ENCODE data around the gene HADHA.

Gene HADHA

DNA sequence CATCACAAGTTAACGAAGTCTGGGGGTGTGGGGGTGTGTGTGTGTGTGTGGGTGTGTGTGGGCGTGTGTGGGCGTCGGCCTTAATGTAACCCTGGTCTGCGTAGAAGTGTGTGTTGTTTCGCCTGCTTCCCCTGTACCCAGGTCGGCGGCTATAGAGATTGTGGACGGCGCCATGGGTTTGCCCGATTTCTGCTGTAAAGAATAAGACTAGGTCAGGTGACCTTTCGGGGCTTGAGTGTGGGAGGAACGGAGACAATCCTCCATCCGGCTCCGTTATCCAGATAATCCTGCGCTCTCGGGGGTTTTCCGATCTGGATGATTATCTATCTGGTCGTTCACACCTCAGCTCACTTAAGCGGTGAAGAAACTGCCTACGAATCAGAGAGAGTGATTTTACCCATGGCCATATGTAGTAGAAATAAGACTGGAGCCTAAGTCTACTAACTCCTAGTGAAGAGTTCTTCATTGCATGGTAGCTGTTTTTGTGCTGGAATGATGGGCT lies 850 bp upstream of the HADHA start:
- DNase-seq (ENCODE audit: low read depth) = peak; percentile 43

DNA sequence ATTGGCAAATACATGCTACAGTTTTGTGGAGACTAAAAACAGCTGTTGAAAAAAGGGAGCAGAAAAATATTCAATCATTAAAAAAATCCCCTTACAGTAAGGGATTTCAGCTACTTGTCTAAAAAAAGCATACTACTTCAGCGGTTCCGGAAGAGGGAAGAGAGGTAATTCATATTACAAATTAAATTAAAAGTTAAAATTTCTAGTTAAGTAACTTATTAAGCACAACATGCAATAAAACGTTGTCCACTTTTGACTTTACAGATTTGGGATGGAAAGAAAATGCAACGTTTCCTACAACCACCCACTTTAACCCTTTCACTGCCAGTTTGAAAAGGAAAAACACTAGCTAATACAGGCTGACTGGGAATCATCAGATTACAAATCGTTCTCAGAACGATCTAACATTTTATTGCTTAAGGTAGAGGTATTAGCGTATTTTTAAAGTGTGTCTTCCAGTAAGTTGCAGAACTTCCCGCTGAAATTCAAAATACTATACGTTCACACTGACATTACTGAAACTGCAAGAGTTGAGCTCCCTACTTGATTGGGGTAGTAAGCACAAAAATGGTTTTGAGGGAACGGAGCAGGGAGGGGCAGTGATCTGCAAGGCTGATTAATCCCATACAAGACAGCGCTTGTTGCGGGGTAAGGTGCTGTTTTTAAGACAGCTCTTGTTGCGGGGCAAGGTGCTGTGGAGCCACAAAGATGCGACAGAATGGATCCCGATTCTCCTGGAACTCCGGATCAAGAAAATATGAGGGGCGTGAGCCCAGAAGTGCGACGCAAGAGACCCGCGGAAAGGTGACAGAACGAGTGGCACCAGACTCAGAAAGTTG lies 743 bp downstream of the HADHA start:
- no peak for DNase-seq (ENCODE audit: low read depth)

GRCh38 chr2:26241928-26242436 lies 2.5 kb downstream of the HADHA start:
- DNase-seq (ENCODE audit: low read depth) = no peak

DNA sequence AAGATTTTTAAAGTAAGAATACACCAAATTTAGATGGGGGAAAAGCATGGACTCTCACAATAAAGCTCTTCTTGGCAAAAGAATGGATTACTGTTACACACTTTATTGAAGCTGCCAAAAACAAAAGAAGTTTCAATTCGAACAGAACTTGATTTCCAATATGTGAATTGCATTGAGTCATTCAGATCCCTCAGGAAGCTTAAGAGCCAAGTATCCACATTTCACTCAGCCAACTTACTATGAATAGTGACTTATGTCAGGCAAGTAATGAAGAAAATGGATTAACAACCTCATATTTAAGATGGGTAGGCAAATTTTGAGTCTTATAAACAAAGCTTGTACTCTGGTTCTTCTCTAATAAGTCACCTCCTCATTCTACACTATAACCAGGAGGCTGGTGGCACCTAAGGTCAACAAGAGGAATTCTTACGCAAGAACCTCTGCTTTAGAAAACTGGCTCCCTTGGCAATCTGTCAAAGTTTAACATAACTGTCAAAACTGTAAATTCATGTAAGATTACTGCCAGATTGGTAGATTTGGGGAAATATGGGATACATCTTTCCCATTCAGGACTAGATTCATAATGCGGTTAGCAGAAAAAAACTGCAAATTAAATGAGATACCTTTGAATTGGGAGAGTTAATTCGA lies 6.0 kb downstream of the HADHA start:
- DNase-seq (ENCODE audit: low read depth) = no peak

DNA sequence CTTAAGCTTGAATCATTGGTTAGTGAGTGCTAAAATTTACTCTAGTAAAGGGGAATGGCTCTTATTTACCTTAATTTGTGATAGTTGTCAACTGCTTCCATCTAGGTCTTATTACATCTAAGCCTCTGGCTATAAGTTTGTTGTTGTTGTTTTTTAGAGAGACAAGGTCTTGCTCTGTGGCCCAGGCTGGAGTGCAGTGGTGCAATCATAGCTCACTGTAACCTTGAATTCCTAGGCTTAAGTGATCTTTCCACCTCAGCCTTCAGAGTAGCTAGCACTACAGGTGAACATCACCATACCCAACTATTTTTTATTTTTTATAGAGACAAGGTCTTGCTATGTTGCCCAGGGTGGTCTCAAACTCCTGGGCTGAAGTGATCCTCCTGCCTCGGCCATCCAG lies 6.6 kb downstream of the HADHA start:
- no peak for DNase-seq (ENCODE audit: low read depth)

- DNase-seq (ENCODE audit: low read depth) = no peak
These were observed 9.3 kb downstream of the HADHA start for GRCh38 chr2:26235089-26235488.

GRCh38 chr2:26230806-26231205 lies 13.6 kb downstream of the HADHA start:
- DNase-seq (ENCODE audit: low read depth) = no peak

- no peak for DNase-seq (ENCODE audit: low read depth)
These were observed 14.8 kb downstream of the HADHA start for GRCh38 chr2:26229595-26229994.

- DNase-seq (ENCODE audit: low read depth) = no peak
These were observed 20.3 kb downstream of the HADHA start for GRCh38 chr2:26224095-26224494.

DNA sequence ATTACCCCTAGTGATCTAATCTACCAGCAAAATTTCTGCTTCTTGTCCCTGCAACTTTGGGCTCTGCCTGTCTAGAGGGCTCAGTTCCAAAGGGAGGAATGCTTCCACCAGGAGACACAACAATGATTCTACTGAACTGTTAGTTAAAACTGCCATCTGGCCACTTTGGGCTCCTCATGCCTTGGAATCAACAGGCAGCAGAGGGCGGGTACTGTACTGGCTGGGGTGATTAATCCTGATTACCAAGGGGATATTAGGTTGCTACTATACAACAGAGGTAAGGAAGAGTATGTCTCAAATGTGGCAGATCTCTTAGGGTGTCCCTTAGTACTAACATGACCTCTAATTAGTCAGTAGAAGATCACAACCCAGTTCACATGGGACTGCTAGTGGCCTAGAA lies 21.4 kb downstream of the HADHA start:
- DNase-seq (ENCODE audit: low read depth) = no peak

- no peak for DNase-seq (ENCODE audit: low read depth)
These were observed 26.7 kb downstream of the HADHA start for GRCh38 chr2:26217720-26218119.

DNA sequence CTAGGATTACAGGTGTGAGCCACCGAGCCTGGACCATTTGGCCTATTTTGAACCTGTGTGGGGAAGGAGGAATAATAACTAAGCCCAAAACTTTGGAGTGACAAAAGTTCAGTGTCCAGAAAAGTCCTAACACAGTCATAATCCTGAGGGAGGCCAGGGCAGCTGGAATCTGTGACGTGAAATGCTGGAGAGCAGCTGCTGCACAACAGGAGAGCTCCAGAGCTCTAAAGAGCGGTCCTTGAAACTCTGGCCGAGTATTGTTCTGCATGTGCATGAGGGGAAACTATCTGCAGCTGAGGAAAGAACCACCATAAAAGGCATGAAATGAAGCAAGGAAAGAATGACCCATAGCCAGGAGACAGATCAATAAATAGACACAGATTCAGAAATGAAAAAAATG lies 27.8 kb downstream of the HADHA start:
- no peak for DNase-seq (ENCODE audit: low read depth)

DNA sequence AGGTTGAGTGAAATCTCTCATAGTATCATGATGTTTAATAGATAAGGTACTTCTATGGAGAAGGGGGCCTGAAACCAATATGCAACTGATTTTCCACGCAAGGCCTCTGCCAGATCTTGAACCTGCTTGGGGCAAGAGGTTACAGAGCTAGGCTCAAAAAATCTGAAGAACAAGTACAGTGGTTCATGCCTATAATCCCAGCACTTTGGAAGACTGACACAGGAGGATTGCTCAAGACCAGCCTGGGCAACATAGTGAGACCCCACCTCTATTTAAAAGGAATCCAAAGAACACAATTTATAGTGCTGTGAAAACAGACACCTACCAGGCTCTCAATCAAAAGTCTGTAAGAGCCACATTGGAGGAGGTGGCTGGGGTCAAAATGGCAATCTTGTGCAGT lies 28.6 kb downstream of the HADHA start:
- DNase-seq (ENCODE audit: low read depth) = no peak

DNA sequence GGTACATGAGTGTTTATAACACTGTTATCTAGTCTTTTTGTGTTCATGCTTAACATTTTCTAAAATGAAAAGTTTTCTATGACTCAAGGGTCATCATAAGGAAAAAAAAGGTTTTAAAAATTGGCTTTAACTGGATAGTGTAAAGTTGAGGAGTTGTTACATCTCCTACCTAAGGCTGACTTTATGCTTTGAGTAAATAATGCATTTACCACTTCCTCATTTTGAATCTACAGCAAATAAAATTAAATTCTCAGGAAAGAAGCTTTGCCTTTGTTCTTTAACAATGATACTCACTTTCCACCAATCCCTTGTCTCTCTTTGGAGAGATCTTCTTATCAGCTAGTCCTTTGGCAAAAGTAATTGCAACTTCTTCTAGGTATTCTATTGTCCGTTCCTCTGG lies 29.7 kb downstream of the HADHA start:
- no peak for DNase-seq (ENCODE audit: low read depth)

GRCh38 chr2:26212011-26212410 lies 32.4 kb downstream of the HADHA start:
- no peak for DNase-seq (ENCODE audit: low read depth)

DNA sequence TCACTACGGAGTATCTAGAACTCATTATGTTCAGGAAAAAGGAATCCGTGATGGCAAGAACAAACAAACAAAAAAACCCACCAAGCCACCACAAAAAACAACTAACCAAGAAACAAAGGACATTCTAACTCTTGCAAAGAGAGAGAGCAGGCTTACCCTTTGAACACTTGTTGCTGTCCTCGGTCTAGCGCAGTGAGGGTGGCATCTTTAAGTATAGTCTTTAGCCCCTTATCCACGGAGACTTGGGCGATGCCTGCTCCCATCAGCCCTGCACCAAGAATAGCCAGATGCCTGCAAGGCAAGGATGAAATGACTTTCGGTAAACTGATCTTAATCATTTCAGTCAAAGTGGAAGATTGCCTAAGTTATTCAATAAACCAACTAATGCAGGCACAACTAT lies 40.5 kb downstream of the HADHA start:
- no peak for DNase-seq (ENCODE audit: low read depth)

DNA sequence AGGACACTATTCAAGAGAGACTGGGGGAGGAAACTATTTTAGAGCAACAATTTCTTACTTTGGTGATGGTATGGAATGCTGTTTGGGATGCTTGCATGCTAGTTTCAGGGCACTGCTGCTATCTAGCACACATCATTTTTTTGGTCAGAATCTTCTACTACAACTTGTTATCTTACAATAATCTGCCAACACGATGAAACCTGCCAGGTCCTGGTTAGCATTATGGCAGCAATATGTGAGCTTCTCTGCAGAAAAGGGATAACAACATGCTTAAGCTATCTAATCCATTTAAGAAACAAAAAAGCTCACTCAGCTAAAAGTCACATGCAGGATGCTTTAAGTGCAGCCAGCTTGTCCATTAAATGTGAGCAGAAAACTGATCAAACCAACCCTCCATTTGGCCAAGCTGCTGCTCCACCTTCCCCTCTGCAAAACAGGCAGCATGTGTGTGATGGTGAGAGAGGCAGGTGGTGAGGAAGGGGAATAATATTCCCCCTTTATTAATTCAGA lies 41.4 kb downstream of the HADHA start:
- no peak for DNase-seq (ENCODE audit: low read depth)

- DNase-seq (ENCODE audit: low read depth) = no peak
These were observed 46.9 kb downstream of the HADHA start for GRCh38 chr2:26197516-26197915.

- DNase-seq (ENCODE audit: low read depth) = no peak
These were observed 47.6 kb downstream of the HADHA start for GRCh38 chr2:26196683-26197418.

DNA sequence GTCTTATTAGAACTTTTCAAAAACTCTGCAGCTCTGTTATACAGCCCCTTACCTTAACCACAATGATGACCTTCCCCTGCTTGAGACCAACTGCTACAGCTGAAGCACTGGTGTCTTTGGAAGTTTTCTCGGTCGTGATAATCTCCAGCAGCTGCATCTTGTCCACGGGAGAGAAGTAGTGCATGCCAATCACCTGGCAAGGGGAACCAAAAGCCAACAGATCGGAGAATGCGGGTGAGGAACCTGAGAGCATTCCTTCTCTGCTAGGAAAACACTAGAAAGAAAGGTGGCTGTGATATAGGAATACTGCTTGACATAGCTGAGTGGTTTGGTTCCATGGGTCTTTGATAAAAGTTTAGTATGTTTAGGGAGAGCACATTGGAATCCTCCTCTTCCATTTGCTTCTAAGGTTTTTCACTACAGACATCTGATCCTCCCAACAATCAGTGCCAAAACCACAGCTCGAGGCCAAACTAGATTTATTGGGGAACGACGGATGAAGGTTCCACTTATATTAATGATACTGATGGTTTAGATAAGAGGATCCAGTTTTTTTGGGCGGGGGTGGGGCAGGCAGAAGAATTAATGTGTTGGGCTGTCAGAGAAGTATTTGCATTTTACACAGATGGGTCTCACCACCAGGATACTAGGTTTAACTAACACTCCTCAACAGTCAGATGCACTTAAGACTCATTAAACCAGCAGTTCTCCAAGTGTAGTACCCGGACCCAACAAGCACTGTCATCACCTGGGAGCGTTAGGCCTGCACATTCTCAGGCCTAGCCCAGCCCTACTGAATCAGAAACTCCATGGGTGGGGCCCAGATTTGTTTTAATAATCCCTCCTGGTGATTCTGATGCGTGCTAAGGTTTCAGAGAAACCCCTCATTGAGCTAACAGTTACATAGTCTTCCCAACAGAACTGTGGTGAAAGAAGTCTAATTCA lies 49.1 kb downstream of the HADHA start:
- no peak for DNase-seq (ENCODE audit: low read depth)

DNA sequence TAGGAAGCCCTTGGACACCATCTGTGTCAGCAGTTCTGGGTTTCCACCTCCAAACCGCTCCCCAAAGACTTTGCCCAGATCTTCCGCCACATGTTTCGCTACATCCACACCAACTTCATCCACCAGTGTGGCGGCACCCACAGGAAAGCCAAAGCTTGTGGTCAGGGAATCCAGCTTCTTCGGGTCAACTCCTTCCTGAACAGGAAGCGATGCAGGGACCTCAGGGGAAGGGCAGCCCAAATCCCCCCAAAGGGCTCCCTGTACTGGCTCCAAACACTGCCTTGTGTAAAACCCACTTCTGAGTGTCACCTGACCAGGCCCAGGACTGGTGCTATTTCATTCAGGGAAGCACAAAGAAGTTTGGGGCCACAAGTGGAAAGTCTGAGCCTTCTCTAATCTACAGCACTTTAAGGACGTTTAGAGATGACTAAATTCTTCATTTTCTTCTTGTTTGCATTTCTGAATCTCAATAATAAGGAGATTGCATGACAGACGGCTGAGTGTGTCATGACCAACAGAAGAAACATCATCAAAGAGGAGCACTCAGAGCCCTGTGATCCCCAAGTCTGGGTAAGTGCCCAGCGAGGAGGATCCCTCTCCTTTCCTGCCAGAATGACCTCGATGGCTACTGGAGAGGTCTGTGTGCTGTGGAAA lies 50.7 kb downstream of the HADHA start:
- DNase-seq (ENCODE audit: low read depth) = no peak

Data from stimulated activated CD4-positive, alpha-beta T cell treated with anti-CD3 and anti-CD28 coated beads, Interleukin-2, amount 100 ng/mL, for 4 hours (primary cell).